Fibroblast of skin of right quadriceps (primary cell): Measurements from ENCODE around the gene MCUB.
"Not testable (repeated sequence)": the region's sequence is repeated elsewhere in the genome, so short reads cannot be mapped to it uniquely, and the experiment has no call there.

Experiments used
- DNase-seq: peaks from one replicate; pipeline ENCODE4 v3.0.0-alpha.2; 2013

MCUB gene

DNA sequence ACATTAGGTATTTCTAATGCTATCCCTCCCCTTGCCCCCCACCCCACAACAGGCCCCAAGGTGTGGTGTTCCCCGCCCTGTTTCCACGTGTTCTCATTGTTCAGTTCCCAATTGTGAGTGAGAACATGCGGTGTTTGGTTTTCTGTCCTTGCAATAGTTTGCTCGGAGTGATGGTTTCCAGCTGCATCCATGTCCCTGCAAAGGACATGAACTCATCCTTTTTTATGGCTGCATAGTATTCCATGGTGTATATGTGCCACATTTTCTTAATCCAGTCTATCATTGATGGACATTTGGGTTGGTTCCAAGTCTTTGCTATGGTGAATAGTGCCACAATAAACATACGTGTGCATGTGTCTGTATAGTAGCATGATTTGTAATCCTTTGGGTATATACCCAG, 20.0 kb downstream of the MCUB start:
- DNase-seq = not testable (repeated sequence)

DNA sequence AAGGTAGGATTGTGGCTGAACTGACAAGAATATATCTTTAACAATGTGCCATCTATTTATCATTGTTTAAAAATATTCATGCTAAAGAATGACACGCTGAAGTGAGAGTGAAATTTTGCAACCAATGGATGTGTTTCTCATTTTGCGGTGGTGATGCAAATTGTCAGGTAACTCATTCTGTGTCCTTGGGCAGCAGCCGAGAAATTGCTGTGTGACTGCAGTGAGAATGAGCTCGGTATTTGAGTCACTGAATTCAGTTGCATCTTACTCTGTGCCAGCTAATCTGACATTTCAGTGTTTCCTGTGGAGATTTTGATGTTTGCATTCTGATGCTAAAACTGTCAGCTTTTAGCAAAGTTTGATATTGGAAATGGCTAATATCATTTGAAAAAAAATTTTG, 28.1 kb downstream of the MCUB start:
- no peak for DNase-seq

DNA sequence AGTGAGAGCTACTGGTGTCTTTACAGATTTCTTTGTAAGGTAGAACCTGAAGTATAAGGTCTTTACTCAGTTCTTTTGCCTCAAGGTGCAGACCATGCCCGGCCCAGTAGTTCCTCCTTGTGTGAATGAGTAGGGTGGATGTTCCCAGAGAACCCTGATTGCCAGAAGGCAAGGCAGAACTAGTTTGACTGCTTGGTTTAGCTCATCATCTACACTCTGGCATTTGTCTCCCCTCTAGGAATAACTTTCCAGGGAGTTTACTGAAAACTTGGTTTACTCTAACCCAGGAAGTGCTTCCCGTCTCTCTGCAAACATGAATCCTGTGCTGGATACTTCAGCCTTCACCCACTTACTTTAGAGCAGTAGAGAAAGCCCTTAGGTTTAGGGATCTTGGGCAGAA, 29.1 kb downstream of the MCUB start:
- DNase-seq = no peak

DNA sequence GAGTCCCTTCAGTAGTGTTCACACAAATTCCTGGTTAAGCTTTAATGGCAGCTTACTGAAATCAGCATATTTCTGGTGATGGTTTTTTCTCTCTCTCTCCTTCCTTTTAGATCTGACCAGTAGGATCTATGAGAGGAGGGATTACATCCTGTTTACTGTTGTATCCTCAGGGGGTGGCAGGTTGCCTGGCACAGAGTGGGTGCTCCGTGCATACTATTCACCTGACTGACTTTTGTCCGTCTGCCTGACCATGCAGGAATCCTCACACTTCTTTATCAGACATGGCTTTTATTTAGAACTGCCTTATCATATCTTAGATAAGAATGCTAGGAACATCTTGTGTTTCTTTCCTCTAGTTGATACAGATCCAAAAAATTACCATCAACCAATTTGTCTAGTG, 29.6 kb downstream of the MCUB start:
- no peak for DNase-seq

DNA sequence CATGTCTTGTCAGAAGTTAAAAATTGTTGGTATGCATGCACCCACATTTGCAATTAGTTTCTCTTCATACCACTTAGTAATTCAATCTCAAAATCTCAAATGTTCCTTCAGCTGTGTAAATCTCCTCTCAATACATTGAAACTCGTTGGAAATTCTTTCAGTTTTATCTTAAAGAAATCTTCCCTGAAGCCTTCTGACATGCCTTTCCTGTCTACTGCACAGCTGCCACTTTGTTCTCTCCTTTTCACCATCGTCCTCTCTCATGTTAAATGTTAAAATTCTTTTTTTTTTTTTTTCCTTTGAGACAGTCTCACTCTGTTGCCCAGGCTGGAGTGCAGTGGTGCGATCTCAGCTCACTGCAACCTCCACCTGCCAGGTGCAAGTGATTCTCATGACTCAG, 30.9 kb downstream of the MCUB start:
- DNase-seq = no peak

DNA sequence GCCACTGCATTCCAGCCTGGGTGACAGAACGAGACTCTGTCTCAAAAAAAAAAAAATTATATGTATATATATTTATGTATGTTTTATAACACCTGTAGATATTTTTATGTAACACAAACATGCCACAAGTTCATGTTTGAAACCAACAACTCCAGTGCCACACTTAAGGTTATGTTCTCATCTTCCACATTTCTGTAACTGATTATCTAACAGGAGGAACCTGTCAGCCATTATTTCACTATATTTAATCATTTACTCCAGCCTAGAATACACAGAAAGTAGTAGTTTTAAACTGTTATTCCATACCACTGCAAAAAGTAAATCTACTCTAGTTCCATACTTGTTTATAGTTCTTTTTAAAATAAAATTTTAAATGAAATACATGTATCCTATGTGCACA, 32.3 kb downstream of the MCUB start:
- no peak for DNase-seq

DNA sequence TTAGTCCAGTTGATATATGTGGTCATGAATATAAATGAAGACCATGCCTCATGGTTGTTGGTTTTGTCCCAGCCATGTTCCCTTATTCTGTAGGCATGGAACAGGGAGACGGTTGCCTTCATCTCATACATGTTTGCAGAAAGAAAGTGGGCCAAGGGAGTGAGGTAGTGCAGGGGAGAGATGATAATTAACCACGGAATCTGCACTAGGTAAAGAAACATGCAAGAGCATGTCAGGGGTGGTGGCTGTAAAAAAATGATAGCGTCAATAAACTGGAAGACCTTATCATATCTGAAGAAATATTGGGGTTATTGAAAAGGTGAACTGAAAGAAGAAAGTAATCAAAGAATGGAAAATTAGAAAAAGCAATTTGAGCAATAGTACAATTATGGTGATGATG, 35.1 kb downstream of the MCUB start:
- DNase-seq = not testable (repeated sequence)

DNA sequence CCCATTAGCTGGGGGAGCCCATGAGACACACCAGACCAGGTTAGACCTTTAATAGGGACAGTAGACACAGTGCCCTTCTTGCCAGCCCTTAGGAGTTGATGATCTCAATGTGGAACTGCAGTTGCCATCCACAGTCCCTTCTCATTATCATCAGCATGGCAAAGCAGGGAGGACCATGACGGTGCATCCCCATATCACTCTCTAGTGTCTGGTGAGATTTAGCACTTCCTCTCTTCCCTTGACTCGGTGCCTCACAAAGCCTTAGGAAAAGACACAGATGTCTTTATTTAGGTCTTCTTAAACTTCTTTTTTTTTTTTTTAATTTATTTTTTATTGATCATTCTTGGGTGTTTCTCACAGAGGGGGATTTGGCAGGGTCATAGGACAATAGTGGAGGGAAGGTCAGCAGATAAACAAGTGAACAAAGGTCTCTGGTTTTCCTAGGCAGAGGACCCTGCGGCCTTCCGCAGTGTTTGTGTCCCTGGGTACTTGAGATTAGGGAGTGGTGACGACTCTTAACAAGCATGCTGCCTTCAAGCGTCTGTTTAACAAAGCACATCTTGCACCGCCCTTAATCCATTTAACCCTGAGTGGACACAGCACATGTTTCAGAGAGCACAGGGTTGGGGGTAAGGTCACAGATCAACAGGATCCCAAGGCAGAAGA, 36.5 kb downstream of the MCUB start:
- DNase-seq = not testable (repeated sequence)

DNA sequence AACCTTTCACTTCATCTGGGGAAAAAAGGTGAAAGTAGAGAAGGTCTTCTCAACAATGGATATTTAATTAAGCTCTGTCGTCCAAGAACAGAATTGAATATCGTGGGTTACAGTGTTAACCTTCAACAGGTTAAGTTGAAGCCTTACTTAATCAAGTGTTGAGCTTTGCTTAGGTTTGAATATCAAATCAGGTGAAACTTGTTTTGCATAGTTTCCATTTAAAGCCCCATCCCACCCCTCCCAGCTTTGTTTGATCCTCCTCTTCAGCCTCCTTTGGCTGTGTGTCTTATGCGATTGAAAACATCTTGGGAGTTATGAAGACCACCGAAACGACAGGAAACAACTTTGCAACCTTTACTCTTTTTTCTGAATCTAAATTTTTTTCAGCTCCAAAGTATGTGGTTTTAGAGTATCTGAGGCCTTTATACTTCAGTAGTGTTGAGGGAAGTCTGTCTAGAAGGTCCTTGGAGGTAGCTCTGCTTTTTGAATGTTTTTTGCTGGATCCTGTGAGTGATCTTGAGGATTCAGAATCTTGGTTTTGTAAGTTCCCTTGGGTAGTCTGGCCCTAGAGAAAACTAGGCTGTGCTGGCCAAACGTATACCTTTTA, 39.1 kb downstream of the MCUB start:
- no peak for DNase-seq

DNA sequence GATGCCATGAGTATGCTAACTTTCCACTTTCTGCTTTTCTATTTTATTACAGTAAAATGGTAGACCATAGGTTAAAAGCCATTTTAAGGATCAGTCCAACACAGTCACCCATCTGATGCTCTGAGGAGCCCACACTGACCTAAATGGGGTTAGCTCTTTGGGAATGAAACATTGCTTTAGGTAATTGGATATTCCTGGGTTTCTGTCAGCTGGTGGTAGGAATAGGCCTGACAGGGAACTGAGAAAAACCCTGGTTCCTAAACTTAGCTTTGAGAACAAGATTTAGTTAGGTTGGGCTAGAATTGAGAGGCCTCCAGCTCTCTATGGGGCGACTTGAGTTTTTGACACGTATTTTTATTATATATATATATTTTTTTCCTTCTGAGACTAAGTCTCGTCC, 40.4 kb downstream of the MCUB start:
- DNase-seq = no peak

DNA sequence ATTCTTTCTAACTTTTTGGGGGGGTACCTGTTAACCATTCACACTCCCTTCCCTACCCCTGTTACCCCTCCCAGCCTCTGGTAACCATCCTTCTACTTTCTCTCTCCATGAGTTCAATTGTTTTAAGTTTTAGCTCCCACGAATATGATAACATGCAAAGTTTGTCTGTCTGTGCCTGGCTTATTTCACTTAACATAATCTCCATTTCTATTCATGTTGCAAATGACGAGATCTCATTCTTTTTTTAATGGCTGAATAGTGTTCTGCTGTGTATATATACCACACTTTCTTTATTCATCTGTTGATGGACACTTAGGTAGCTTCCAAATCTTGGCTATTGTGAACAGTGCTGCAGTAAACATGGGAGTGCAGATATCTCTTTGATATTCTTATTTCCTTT, 41.3 kb downstream of the MCUB start:
- no peak for DNase-seq

DNA sequence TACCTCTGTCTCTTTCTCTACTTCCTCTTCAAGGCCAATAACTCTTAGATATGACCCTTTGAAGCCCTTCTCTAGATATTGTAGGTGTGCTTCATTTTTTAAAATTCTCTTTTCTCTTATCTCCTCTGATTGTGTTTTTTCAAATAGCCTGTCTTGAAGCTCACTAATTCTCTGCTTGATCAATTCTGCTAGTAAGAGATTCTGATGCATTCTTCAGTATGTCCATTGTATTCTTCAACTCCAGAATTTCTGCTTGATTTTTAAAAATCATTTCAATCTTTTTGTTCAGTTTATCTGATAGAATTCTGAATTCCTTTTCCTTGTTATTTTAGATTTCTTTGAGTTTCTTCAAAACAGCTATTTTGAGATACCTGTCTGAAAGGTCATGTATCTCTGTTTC, 47.9 kb downstream of the MCUB start:
- DNase-seq = no peak

DNA sequence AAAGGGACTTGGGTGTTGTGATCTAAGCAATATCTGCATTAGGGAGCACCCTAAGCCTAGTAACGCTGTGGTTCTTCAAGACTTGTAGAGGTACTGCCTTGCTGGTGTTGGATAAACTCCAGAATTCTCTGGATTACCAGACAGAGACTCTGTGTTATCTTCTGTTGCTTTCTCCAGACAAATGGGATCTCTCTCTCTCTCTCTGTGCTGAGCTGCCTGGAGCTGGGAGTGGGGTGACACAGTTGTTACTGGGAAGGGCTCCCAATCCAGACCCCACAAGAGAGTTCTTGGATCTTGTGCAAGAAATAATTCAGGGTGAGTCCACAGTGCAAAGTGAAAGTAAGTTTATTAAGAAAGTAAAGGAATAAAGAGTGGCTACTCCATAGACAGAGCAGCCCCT, 48.8 kb downstream of the MCUB start:
- no peak for DNase-seq

DNA sequence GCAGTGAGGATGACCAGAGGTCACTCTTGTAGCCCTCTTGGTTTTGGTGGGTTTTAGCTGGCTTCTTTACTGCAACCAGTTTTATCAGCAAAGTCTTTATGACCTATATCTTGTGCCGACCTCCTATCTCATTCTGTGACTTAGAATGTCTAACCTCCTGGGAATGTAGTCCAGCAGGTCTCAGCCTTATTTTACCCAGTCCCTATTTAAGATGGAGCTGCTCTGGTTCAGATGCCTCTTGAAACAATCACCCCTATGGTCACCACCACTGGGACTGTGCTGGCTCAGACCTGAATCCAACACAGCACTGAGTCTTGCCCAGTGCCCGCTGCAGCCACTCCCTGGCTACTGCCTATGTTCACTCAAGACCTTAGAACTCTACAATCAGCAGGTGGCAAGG, 49.4 kb downstream of the MCUB start:
- DNase-seq = no peak

DNA sequence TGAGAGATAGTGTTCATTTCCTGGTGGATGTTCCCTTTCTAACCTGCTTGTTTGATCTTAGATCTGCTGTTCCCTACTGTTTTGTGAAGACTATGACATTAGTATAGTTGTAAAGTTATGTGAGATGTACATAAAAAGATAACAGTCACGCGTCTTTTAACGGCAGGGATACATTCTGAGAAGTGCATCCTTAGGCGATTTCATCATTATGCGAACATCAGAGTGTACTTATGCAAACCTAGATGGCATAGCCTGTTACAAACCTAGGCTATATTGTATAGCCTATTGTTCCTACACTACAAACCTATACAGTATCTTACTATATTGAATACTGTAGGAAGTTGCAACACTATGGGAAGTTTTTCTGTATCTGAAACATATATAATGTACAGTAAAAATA, 50.4 kb downstream of the MCUB start:
- no peak for DNase-seq

DNA sequence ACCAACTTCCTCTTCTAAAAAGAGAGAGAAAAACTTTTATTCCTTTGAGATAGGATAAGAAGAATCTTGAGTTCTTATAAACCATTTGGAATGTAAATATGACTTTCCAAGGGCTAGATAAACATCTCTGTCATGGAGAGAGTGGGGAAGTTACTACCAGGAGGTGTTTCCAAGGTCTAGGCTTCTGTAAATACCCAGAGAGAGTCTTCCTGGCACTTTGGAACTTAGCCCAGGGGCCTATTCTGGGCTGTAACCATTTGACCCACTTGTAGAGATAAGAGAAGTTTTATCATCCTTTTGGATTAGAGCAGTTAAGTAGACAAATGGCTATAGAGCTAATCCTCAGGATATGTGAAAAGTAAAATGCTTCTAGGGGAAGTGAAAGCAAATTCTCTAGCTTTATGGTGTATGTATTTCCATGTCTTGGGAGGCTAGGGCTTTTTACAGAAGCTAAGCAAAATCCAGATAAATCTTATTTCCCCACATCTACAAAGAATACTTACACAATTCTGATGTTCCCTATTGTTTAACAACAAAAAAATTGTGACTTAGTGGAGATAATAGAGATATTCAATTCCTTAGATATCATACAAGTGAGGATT, 51.1 kb downstream of the MCUB start:
- no peak for DNase-seq

DNA sequence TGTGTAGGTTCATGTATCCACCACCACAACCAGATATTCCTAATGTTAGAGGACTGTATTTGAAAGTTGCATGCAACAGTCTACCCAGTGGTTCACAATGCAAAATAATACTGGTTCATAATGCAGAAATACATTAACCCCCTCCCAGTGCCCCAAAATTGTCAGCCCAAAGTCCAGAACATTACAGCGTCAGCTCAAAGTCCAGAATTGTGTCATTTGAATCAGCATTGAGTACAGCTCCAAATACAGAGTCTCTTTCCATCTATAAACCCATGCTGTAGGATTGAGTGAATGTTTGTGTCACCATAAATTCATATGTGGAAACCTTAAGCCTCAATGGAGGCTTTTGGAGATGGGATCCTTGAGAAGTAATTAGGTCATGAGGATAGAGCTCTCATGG, 54.0 kb downstream of the MCUB start:
- DNase-seq = no peak

DNA sequence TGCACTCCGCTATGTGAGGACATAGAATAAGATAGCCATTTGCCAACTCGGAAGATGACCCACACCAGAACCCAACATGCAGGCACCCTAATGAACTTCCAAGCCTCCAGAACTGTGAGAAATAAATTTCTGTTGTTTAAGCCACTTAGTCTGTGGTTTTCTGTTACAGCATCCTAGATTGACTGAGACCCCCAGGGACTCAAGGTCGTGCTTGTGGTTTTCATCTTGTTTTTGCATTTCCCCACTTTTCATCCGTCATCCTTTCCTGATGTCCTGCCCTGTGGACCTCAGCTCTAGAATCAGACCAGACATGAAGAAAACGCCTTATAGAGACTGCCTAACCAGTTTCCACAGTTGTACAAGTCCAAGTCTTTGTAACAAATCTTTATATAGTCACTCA, 54.4 kb downstream of the MCUB start:
- no peak for DNase-seq

DNA sequence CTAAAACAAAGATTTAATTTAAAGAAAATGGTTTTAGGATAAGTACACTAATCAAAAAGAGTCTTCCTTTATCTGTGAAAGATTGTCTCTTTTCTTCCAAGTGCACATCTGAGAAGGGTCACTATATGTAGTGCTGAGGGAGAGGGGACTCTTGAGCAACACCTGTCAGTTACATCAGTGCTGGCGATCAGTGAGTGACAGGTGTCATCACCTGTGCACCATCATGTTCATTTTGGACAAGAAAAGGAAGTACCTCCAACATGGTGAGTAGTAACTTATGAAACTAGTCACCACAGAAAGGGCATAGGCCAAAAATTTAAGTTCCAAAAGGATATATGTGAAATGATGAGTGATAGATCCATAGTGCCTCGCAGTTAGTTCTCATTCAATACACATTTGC, 55.7 kb downstream of the MCUB start:
- DNase-seq = no peak

DNA sequence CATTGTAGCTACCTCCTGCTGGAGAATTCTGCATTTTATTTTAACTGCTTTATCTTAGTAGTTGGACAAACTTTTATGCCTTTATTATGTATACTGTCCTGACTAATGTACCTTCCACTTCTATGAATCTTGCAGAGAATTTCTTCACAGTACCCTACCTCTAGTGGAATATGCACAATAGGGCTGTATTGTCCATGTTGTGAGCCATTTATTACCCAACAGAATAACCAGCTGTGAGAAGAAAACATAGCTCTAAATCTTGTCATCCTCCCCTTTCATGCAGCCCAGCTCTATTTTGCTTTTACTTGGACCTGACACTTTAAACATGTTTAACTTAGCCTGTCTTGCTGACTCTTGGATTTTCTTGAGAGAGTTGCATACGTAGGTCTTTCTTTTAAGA, 56.2 kb downstream of the MCUB start:
- no peak for DNase-seq

DNA sequence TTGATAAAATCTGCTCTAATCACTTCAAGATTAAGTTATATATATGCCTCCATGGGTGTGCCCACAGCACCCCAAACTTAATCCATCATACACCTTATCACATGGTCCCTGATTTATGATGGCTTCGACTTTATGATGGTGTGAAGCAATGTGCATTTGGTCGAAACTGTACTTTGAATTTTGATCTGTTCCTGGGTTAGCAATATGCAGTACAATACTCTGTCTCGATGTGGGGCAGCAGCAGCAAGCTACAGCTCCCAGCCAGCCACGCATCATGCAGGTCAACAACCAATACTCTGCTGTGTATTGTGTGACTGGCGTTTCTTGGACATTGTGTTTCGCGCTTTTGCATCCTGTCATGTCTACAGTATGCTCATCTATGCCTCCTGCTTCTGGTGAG, 62.6 kb downstream of the MCUB start:
- DNase-seq = no peak

DNA sequence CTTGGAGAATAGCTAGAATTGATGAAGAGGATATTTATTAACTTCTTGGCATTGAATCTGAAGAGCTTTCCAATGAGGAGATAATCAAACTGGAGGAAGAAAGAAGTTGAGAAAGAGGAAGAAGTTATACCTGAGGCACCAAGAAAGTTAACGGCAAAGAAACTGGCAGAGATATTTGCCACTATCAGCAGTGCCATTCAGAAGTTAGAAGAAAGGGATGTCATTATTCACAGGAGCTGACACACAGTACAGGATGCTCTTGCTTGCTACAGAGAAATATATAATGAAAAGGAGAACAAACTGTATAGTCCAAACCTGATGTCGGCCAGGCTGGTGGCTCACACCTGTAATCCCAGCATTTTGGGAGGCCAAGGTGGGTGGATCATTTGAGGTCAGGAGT, 64.5 kb downstream of the MCUB start:
- no peak for DNase-seq

DNA sequence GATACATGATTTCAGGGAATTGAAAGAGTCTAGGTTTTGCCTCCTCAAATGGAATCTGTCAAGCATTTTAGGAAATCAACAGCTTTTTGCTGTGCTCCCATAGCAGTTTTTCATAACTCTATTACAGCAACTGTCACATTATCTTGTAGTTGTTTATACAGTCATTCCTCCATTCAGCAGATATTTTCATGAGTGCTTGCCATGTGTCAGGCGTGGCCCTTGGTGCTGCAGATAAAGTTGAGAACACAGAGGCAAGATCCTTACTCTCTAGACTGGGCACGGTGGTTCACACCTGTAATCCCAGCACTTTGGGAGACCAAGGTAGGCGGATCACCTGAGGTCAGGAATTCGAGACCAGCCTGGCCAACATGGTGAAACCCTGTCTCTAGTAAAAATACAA, 67.3 kb downstream of the MCUB start:
- DNase-seq = no peak

DNA sequence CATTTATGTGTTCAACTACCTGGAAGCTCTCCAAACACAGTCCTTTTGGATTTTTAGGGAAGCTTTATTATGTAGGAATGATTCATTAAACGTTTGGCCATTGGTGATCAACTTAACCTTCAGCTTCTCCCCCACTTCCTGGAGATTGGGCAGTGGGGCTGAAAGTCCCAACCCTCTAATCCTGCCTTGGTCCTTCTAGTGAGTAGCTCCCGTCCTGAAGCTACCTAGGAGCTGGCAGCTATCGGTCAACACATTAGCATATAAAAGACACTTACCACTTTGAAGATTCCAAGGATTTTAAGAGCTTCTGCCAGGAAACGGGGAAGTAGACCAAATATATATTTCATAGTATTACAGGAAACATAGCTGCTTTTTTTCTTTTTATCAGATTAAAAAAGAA, 69.7 kb downstream of the MCUB start:
- DNase-seq = no peak

DNA sequence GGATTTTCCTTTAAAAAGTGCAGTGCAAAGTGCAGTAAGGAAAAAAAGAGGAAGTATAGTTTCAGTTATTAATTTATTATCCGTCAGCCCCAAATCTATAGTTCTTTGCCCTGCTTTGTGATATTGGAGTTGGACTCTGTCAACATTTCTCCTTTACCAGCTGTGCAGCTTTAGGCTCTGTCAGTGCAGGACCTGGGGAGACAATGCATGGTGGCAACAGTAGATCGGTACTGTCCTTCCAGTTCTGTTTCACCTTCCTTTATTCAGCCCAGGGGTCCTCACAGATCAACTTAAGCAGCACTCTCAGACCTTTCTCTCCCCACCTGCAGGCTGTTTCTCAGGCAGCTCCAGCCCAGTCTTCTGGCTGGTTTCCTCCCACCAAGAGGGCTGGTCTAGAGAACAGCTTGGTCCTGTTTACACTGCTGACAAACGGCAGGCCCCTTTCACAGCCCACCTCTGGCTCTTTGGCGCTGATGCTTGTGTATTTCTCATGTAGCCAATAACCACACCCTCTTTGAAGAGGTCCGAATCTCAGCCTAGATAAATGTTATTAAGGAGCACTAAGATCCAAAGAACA, 71.6 kb downstream of the MCUB start:
- DNase-seq = no peak
